GM12865 (cell line): ENCODE measurements around the gene TYROBP.
A peak's percentile ranks its signal among the peaks of the same experiment; 100 is the strongest.

Experiments used
- DNase-seq: peaks from one replicate; pipeline ENCODE4 v3.0.0; 2010; ENCODE audit warnings: low read depth
- H3K4me3 ChIP-seq: 2 replicates; pipeline ENCODE4 v1.5.1; 2011; ENCODE audit warnings: mild to moderate bottlenecking, low read depth, low read length, control low read depth
- TF ChIP-seq, protein P1 (sequence below): IDR thresholded peaks from 2 replicates; pipeline ENCODE4 v1.5.1; 2011; ENCODE audit warnings: low read length, control low read depth, low read depth, inconsistent platforms; ENCODE audit not compliant: insufficient read depth; ENCODE audit errors: missing control alignments

The TYROBP gene

DNA sequence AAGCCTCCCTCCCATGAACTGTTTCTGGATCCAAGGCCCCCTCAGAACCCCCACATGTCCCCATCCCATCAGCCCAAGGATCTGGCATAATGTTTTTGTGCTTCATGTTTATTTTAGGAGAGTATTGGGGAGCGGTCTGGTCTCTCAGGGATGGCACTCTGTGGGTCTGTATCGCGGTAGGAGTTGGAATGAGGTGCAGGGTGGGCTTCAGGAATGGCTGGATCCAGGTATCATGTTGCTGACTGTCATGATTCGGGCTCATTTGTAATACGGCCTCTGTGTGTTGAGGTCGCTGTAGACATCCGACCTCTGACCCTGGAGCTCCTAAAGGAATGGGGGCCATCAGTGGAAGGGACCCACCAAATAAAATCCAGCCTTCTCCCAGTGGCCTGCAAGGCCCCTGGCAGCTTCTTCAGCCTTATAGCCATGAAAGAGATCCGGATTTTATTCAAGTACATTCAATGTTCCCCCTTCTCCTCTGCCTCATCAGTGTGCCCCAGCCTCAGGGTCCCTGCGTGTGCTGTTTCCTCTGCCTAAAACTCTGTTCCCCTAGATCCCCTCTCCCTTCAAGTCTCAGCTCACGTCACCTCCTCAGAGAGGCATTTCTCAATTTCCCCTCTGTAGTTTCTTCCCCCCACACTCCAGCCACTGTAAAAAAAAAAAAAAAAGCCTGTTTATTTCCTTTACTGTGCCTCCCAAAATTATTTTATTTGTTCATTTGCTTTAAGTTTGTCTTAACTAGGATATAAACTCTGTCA lies 3.6 kb downstream of the TYROBP start:
- TF ChIP-seq, protein P1, sequence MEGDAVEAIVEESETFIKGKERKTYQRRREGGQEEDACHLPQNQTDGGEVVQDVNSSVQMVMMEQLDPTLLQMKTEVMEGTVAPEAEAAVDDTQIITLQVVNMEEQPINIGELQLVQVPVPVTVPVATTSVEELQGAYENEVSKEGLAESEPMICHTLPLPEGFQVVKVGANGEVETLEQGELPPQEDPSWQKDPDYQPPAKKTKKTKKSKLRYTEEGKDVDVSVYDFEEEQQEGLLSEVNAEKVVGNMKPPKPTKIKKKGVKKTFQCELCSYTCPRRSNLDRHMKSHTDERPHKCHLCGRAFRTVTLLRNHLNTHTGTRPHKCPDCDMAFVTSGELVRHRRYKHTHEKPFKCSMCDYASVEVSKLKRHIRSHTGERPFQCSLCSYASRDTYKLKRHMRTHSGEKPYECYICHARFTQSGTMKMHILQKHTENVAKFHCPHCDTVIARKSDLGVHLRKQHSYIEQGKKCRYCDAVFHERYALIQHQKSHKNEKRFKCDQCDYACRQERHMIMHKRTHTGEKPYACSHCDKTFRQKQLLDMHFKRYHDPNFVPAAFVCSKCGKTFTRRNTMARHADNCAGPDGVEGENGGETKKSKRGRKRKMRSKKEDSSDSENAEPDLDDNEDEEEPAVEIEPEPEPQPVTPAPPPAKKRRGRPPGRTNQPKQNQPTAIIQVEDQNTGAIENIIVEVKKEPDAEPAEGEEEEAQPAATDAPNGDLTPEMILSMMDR: no peak
- H3K4me3 ChIP-seq: no peak overlapping the region
- no peak for DNase-seq

DNA sequence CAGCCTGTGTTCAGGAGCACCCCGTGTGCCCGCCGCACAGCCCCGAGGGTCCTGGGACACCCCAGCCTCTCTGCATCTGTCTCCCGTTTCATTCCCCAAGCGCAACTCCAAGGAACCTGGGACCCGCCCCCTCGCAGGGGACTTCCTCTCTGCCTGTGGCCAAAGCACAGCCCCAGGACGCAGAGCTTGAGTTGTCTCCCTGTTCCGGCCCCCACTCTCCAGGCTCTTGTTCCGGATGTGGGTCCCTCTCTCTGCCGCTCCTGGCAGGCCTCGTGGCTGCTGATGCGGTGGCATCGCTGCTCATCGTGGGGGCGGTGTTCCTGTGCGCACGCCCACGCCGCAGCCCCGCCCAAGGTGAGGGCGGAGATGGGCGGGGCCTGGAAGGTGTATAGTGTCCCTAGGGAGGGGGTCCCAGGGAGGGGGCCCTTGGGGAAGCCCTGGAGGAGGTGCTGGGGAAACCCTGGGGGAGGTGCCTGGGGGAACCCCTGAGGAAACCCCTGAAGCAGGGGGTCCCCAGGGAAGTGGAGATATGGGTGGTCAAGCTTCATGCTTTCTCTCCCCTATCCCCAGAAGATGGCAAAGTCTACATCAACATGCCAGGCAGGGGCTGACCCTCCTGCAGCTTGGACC lies 4.4 kb downstream of the TYROBP start:
- peak overlapping the region; percentile 99 for H3K4me3 ChIP-seq
- DNase-seq: peak; percentile 96
- TF ChIP-seq, protein P1: no peak

- DNase-seq: no peak
- TF ChIP-seq, protein P1: no peak
- H3K4me3 ChIP-seq: peak overlapping the region; percentile 99
Measured at GRCh38 chr19:35902870-35903475, 5.1 kb downstream of the TYROBP start.

DNA sequence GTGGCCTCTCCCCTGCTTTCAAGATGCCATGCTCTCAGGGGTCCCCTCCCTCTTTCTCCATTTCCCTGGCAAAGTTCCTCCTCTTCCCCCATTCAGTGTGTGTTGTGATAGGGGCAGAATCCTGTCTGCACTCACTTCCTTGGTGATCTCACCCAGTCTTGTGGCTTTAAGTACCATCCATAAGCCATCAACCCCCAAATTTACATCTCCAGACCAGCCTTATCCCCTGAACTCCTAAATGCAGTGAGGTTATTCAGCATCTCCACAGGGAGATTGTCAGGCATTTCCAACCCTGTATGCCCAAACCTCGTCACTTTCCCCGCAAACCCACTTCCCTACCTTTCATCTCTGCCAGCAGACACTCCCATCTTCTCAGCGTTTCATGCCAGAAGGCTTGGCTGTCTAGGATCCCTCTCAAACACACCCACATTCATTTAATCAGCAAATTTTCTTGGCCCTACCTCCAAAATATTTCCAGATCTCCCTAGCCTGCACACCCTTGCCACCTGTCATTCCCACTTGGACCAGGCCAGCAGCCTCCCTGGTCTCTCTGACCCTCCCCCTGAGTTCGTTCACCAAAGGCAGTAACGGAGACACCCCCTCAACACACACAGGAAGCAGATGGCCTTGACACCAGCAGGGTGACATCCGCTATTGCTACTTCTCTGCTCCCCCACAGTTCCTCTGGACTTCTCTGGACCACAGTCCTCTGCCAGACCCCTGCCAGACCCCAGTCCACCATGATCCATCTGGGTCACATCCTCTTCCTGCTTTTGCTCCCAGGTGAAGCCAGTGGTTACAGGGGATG lies 6.0 kb downstream of the TYROBP start, which contains the start of gene HCST:
HCST (plus strand) TSS at position 676 of the 808 bp plus-strand sequence; CDS start at position 741, 65 bp downstream.
- peak within 1 kb of the TSS; percentile 99 for H3K4me3 ChIP-seq
- peak; percentile 70 for DNase-seq
- TF ChIP-seq, protein P1: no peak

GRCh38 chr19:35901055-35901644 lies 6.9 kb downstream of the TYROBP start:
- no peak for DNase-seq
- TF ChIP-seq, protein P1: no peak
- H3K4me3 ChIP-seq: peak overlapping the region; percentile 99

GRCh38 chr19:35899547-35900214 lies 8.4 kb downstream of the TYROBP start:
- TF ChIP-seq, protein P1: no peak
- peak; percentile 95 for DNase-seq
- peak overlapping the region; percentile 99 for H3K4me3 ChIP-seq
